HG03520 (cell line): ENCODE results near the gene CUL3.
"Not testable (repeated sequence)": the region's sequence is repeated elsewhere in the genome, so short reads cannot be mapped to it uniquely, and the experiment has no call there.

ENCODE experiments used
- ATAC-seq: cut with Tn5 transposase; IDR thresholded peaks from one replicate; pipeline ENCODE4 v1.9.1; 2021; ENCODE audit warnings: mild to moderate bottlenecking, moderate library complexity; ENCODE audit not compliant: unreplicated experiment

Gene CUL3

GRCh38 chr2:224545884-224546644, 39.1 kb downstream of the CUL3 start:
- ATAC-seq = peak; percentile 60

DNA sequence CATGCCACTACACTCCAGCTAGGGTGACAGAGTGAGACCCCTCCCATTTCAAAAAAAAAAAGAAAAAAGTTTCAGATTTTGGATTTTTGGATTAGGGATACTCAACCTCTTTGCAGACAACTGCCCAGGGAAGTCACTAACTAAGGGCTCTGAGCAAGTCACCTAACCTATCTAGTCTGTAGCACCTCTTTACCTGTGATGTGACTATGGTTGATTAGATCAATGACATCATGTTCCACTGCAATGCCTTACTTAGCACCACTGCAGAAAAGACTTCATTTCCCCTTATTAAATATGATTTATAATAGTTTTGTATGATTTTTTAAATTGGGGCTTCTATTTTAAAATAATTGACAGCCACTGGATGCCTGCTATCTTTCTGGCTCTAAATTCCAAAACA, 41.2 kb downstream of the CUL3 start:
- no peak for ATAC-seq

- no peak for ATAC-seq
Measured at GRCh38 chr2:224538561-224539138, 46.5 kb downstream of the CUL3 start.

- ATAC-seq = no peak
Measured at GRCh38 chr2:224532931-224533330, 52.2 kb downstream of the CUL3 start.

DNA sequence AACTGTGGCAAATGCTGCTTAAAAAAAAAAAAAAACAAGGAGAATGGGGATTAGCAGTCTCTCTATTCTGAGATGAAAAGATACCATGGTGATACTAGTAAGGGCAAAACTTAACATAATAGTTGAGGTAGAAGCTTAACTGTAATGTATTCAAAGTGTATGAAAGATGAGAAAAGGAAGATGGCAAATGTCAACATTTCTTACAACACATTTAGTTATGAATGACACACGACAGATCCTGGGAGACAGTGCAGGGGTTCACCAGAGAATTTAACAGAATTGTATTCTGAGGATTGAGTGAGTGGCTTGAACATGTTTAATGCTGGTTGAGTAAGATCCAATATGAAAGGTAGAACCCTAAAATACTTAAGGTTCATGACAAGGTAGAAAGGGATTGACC, 52.7 kb downstream of the CUL3 start:
- no peak for ATAC-seq

- ATAC-seq = no peak
Measured at GRCh38 chr2:224528171-224528570, 57.0 kb downstream of the CUL3 start.

DNA sequence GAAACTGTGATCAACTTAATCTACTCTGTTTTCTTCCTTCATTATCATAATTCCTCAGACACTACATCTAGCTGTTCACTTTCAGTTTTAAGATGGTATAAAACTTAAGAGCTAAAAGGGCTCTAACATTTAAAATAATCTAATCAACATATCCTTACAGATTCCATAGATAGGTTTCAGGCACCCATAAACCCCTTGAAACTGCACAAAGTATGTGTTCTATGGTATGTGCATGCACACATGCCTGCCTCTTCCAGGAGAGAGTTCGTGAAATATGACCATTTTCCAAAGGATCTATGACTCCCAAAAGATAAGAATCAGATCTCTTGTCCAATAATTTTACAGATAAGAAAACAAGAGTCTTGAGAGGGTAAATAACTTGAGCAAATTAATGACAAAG, 59.4 kb downstream of the CUL3 start:
- no peak for ATAC-seq

DNA sequence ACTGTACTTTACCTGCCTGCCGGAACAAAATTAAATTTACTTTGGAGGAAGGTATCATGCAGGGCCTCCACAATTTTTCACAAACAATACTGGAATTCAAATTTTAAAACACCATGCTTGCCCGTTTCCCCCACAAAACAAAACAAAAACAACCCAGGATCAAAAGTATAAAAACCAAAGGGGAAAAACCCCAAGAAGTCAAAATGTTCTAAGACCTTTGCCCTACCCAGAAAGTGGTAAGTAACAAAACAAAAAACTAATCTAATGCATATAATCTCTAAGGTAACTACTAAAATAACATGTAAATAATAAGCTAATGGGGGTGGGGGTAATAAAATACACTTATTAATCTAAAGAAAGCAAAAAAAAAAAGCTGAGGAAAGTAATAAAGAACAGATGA, 60.5 kb downstream of the CUL3 start:
- ATAC-seq = no peak

- peak; percentile 26 for ATAC-seq
Measured at GRCh38 chr2:224523626-224524577, 61.3 kb downstream of the CUL3 start.

DNA sequence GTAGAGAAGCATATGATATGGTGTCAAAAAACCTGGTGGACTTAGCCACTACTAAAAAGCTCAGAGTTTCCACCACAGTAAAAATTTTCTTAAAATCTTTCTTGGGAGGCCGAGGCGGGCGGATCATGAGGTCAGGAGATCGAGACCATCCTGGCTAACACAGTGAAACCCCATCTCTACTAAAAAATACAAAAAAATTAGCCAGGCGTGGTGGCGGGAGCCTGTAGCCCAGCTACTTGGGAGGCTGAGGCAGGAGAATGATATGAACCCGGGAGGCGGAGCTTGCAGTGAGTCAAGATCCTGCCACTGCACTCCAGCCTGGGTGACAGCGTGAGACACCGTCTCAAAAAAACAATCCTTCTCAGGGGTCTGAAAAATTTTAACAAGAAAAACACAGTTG, 62.7 kb downstream of the CUL3 start:
- not testable (repeated sequence) for ATAC-seq

GRCh38 chr2:224520064-224520463, 65.1 kb downstream of the CUL3 start:
- peak; percentile 63 for ATAC-seq

- ATAC-seq = no peak
Measured at GRCh38 chr2:224518806-224519580, 66.2 kb downstream of the CUL3 start.

DNA sequence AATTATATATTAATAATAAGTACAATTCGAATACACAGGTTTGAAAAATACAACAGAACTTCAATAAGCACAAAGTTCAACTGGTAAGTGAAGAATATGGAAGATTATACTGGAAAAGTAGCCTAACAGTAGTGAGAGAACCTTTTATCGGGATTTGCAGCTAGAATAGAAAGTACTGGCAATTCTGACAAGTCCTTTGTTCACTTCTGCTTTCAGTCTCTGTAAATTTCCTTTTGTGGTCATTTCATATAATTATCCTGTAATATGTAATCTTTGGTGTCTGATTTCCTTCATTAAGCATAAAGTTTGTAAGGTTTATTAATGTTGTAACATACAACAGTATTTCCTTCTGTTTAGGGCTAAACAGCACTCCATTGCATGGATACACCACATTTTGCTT, 67.2 kb downstream of the CUL3 start:
- no peak for ATAC-seq

- ATAC-seq = not testable (repeated sequence)
Measured at GRCh38 chr2:224516393-224516792, 68.8 kb downstream of the CUL3 start.

DNA sequence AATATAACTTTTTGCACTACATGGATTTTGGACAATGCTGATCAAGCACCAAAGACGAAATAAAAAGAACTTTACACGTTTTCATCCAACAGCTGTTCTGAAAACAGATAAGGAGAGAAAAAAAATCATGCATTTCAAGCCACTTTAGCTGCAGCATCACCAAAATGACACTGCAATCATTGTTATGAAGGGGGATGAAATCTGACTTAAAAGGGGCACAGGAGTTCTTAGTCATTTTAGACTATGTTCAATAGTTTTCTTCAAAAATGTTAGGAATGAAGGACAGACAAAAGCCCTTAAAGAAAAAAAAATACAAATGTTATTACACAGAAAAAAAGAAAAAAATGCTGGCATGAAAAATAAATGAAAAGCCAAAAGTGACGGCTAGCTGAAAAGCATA, 71.2 kb downstream of the CUL3 start:
- no peak for ATAC-seq

DNA sequence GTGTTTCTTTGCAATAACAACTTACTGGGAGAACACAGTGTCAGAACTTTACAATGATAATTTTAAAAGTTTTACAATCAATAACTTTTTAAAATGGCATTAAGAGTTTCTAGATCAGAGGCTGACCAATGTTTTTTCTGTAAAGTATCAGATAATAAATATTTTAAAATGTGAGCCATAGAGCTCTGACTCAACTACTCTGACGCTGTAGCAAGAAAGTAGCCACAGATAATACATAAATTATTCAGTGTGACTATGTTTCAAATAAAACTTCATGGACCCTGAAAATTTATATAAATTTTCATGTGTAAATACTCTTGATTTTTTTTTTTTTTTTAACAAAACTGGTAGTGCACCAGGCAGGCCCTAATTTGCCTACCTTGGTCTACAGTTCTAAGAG, 77.4 kb downstream of the CUL3 start:
- no peak for ATAC-seq

GRCh38 chr2:224506494-224506893, 78.7 kb downstream of the CUL3 start:
- no peak for ATAC-seq

DNA sequence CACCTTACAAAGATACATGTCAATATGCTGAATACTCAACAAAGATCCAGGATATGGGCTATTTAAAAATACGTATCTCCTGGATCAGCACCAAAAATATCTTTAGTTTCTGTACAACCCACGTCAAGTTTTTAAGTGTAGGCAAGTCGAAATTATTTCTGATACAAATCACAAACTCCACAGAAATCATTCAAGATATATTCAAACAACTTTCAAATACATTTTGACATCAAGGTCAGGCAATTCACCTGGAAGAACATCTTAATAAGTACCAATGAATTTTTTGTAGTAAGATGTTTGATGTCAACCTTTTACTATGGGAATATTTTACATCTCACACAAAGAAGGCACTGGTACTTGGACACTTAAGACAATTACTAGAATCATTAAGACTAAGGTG, 86.2 kb downstream of the CUL3 start:
- no peak for ATAC-seq

DNA sequence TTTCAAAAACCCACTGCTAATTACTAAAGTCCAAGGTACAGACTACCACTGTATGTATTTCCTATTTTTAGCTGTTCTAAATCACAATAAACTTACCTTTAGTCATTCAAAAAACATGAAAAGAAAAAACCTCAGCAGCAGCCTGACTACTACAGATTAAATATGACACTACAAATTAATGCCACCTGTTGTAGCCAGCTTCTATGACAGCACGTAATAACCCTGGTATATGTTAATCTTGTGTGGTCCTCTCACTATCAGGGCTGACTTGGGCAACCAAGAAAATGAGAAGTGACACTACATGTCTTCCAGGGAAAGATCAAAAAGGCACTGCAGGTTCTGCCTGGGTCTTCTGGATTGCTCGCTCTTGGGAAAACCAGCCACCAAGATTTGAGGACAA, 92.6 kb downstream of the CUL3 start:
- no peak for ATAC-seq

- not testable (repeated sequence) for ATAC-seq
Measured at GRCh38 chr2:224487940-224488339, 97.2 kb downstream of the CUL3 start.
